Stimulated activated CD4-positive, alpha-beta T cell treated with anti-CD3 and anti-CD28 coated beads, TNF-alpha, amount 100 ng/mL, for 24 hours (primary cell): ENCODE measurements around the gene NPHP3.
A peak's percentile ranks its signal among the peaks of the same experiment; 100 is the strongest.
"Not testable (repeated sequence)": the region's sequence is repeated elsewhere in the genome, so short reads cannot be mapped to it uniquely, and the experiment has no call there.

Source experiments
- DNase-seq, 3 experiments: peaks; one replicate each; pipeline ENCODE4 v3.0.0-alpha.2; 2020; ENCODE audit warnings: low read depth in 3 of 3

The NPHP3 gene, protein sequence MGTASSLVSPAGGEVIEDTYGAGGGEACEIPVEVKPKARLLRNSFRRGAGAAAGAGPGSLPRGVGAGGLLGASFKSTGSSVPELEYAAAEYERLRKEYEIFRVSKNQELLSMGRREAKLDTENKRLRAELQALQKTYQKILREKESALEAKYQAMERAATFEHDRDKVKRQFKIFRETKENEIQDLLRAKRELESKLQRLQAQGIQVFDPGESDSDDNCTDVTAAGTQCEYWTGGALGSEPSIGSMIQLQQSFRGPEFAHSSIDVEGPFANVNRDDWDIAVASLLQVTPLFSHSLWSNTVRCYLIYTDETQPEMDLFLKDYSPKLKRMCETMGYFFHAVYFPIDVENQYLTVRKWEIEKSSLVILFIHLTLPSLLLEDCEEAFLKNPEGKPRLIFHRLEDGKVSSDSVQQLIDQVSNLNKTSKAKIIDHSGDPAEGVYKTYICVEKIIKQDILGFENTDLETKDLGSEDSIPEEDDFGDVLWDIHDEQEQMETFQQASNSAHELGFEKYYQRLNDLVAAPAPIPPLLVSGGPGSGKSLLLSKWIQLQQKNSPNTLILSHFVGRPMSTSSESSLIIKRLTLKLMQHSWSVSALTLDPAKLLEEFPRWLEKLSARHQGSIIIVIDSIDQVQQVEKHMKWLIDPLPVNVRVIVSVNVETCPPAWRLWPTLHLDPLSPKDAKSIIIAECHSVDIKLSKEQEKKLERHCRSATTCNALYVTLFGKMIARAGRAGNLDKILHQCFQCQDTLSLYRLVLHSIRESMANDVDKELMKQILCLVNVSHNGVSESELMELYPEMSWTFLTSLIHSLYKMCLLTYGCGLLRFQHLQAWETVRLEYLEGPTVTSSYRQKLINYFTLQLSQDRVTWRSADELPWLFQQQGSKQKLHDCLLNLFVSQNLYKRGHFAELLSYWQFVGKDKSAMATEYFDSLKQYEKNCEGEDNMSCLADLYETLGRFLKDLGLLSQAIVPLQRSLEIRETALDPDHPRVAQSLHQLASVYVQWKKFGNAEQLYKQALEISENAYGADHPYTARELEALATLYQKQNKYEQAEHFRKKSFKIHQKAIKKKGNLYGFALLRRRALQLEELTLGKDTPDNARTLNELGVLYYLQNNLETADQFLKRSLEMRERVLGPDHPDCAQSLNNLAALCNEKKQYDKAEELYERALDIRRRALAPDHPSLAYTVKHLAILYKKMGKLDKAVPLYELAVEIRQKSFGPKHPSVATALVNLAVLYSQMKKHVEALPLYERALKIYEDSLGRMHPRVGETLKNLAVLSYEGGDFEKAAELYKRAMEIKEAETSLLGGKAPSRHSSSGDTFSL (N-terminal part only)

DNA sequence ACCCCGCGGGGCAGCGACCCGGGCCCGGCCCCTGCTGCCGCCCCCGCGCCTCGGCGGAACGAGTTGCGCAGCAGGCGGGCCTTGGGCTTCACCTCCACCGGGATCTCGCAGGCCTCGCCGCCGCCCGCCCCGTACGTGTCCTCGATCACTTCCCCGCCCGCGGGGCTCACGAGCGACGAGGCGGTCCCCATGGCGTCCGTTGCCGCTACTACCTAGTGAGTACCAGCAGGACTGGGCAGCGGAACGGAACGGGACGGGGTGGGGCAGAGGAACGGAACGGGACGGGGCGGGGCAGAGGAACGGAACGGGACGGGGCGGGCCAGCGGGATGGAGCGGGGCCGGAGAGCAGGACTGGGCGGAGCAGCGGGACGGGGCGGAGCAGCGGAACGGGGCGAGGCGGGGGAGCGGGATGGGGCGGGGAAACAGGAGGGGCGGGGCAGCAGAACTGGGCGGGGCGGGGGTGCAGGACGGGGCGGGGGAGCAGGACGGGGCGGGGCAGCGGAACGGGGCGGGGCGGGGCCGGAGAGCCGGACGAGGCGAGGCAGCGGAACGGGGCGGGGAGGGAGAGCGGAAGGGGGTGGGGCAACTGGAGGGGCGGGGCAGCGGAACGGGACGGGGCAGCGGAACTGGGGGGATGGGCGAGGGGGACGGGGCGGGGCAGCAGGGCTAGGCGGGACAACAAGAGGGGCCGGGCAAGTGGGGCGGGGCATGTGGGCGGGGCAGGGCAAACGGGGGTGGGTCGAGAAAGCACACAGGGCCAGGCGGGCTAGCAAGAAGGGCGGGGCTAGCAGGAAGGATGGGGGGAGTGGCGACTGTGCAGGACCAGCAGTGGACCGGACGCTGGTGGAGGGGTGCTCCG, at the start of gene NPHP3:
Gene NPHP3, minus strand, starts transcription at position 245 of the 859 bp plus-strand sequence. Its CDS starts 54 bp downstream, at position 191.
- peak; percentile 94 to 97 (median 95) for DNase-seq

DNA sequence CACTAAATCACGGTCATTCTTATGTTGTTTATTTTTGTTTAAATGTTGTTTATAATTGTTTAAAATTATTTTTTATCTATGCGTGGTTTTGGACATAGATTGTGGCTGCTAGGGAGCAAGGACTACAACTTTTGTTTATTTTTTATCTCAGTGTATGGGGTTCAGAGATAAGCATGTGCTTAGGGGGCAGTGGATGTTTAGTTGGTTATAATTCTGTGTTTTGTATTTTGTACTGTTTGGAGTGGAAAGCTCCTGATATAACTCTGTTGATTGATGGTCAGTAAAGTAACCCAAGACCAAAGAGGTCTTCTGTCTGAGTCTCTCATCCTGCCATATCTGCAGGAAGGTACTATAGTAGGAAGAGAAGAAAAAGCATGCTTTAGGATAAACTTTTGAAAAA, 36.5 kb upstream of the NPHP3 start:
- DNase-seq, result no peak

DNA sequence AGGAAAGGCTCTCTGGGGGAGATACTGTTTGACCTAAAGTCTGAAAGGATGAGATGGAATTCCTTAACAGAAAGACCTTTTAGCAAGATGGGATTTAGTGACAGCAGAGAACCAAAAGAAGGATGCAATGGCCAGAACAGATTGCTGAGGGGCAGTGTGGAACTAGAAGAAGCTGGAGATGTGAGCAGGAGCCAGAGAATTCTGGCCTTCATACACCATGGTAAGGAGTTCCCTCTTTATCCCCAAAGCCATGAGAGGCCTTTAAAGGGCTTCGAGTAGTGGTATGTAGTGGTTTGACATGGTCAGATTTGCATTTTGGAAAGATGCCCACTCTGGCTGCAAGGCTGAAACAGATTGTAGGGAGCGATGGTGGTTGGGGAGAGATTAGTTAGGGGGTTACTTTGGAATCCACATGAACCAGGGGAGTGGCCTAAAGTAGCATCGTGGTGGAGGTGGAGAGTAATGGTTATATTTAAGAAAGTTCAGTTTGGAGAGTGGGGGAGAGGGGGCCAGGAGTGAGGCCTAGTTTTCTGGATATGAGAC, 34.0 kb upstream of the NPHP3 start:
- no peak for DNase-seq

DNA sequence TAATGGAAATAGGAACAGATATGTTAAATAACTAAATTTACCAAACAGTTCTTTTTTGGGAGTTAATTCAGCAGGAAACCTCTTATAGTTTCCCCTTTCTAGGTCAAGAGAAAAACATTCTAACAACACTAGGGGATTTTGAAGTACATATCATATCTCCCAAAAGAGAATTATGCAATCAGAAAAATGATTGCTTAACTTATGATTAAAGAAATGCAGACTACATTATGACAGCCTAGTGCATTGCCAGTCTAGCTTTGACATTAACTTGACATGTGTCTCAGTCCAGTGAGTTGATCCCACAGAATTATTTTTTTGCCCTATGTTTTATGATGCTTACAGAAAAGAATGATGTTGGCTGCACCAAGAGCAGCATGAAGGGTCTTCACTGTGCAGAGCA, 31.7 kb upstream of the NPHP3 start:
- no peak for DNase-seq

DNA sequence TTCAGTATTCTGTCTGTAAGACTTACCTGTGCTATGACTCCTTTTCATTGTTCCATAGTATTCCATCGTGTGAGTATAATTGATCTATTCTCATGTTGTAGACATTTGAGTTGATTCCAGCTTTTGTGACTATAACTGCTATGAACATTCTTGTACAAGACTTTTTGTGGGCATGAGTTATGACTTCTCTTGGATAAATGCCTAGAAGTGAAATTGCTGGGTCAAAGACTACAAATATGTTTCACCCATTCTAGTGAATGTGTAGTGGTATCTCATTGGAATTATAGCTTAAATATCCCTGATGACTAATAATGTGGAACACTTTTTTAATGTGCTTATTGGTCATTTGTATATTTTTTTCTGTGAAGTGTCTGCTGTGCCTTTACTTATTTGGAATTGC, 27.6 kb upstream of the NPHP3 start:
- DNase-seq, result no peak

DNA sequence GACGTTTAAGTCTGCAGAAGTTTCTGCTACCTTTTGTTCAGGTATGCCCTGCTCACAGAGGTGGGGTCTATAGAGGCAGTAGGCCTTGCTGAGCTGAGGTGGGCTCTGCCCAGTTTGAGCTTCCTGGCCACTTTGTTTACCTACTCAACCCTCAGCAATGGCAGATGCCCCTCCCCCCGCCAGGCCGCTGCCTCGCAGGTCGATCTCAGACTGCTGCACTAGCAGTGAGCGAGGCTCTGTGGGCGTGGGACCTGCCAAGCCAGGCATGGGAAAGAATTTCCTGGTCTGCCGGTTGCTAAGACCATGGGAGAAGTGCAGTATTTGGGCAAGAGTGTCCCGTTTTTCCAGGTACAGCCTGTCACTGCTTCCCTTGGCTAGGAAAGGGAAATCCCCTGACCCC, 24.5 kb upstream of the NPHP3 start:
- DNase-seq, result not testable (repeated sequence)

DNA sequence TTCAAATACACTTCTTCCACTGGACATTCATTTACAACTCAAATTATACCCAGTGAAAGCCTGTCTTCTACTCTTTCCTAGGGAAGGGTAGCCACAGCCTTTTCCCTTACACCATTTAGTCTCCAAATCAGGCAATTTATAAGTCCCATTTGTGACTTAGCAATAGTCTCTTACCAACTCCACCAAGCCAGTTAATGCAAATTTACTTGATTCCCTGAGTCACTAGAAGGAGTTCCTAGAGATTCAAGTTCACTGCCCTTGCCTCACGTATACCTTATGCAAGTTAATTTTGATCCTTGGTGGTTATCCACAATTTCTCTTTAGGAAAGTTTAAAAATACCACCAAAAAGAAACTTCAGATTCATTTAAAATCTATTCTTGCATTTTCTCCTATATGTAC, 16.1 kb upstream of the NPHP3 start:
- DNase-seq, result no peak

DNA sequence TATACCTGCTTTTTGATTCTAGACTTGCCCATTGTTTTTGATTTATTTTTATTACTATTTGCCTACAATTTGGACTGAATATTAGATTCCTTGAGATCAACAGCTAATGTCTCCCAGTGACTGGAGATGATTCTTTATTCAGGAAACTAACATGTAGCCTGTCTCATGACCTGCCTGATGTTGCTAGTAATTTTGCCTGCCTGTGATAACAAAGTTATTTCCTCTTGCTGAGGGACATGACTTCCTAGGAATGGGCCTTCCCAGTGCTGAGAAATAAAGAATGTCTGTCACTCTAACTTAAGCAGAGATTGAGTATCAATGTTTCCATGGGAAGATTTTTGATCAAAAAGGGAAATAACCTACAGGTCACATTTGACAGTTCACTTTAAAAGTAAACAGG, 13.4 kb upstream of the NPHP3 start:
- no peak for DNase-seq

DNA sequence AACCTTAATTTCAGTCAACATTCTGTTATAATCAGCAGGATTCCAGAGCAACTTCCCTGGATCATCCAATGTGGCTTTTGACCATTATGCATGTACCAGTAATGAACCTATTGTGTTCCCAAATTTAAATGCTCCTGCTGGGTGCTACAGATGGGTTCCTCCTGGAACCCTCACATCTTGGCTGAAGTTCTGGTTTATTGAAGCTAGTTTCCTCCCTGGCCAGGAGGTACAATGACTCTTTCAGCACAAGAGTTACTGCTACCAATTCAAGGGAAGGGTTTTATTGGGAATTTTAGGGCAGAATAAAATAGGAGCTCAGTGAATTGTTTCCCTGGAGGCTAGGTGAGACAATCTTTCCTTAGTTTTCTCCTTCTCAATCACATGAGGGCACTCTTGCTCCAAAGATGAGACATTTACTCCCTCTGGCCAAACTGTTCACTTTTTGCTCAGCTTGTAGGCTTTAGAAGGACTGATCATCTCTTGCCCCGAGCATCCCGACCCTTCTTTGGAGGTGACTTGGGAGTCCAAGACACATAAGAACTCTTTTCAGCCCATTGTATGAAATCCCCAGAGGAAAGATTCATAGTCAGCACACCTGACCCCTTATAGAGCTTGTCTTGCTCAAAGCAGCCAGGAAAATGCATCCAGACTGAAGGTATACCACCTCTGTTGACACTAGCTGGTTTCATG, 8.8 kb upstream of the NPHP3 start:
- DNase-seq, result no peak

DNA sequence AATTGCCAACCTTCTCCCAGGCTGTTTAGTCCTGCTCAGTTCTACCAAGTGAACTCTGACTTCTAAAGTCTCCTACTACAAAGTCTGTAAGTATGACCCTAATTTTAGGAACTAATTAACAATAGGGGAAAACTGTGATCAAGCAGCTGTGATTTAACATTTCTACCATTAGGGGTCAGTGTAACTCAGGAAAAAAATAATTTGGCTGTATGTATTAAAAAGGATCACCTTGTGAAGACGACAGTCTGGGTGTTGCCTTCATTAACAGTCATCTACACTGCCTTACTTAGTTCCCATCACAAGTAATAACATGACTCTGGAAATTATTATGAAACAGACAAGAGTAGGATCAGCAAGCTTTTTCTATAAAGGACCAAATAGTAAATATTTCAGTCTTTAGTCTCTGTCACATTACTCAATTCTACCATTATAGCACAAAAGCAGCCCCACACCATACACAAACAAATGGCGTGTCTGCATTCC, 4.2 kb upstream of the NPHP3 start:
- DNase-seq, result no peak

DNA sequence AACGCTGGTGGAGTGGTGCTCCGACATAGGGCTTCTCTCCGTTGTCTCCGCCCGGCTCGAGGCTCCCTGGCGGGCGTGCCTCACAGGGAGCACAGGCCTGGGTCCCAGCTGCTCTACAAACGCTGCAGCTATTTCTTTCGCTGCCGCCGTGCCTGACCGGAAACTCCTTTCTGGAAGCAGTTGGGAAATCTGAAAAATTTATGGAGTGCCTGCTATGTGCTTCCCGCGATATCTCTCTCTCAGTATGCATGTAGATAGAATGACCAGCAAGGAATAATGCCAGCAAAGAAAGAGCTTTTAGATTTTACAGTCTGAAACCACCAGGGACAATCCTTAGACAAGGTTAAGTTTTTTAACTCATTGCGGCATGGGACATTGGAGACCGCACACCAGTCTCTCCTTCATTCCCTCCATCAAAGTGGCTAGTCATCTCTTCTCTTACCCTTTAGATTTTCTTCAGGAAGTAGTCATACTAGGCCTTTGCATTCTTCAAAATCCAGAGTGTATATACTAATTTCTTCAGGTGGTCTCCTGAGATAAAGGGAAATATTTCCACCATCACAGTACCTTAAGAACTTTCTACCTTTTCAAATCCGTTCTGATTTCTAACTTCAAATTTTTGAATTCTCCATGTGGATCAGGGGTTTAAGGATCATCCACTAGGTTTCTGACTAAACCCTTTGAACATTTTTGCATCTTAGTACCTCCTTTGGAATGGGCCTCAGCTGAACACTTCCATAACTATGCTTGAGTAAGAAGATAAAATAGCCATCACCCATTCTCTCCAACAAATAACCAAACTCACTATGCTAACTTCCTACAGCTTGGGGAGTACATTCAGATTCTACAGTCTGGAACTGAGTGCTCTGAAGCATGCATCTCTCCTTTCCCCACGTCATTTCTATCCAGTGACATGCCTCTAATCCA, 1.1 kb upstream of the NPHP3 start:
- no peak for DNase-seq

DNA sequence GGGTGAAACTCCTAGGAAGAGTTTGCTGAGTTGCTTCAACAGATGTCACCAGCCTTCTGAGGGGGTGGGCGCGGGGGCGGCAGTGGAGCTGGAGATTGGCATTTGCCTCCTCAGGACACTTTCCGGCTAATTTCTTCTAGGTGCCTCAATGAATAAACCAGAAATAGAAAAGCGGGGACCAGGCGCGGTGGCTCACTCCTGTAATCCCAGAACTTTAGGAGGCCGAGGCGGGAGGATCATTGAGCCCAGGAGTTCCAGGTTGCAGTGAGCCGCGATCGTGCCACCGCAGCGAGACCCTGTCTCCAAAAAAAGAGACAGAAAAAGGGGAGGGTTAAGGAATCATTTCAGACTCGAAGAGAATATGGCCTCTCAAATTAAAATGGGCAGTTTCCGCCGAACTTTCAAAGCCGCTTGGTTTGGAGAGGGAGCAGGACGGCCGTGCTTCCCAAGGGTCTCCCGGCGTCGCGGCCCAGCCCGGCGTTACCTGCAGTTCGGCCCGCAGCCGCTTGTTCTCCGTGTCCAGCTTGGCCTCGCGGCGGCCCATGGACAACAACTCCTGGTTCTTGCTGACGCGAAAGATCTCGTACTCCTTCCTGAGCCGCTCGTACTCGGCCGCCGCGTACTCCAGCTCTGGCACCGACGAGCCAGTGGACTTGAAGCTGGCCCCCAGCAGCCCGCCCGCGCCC, 587 bp downstream of the NPHP3 start:
- DNase-seq, result no peak

DNA sequence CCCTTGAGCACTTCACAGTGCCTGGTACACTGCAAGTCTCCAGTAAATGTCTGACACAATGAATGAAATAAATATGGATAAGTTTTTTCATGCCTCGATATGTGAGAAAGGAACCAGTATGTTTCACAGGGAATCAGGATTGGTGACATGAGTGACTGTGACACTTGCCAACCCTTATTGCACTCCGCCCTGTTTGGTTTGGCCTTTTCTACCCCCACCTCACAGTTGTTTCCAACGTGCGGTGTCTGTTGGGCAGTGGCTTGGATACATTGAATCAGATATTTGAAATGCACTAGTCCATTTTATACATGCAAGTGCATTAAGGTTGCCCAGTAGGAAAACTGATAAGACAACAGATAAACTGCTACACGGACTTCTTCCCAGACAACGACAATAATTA, 2.0 kb downstream of the NPHP3 start:
- DNase-seq, result no peak

DNA sequence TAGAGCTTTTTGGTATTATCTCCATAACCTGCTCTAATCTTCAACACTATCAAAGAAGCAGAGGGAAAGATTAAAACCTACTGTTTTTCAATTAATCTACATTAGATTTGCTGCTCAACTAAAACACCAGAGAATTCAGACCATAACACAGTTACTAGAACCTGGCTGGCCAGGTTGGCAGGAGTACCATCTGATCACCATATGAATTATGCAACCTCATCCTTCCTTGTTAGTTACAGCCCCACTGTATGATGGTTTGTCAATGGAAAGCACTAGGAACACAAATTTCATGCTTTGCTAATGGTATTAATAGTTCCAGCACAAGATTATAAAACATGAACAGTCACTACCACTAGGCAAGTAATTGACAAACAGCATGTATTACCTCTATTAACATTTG, 5.8 kb downstream of the NPHP3 start:
- no peak for DNase-seq

DNA sequence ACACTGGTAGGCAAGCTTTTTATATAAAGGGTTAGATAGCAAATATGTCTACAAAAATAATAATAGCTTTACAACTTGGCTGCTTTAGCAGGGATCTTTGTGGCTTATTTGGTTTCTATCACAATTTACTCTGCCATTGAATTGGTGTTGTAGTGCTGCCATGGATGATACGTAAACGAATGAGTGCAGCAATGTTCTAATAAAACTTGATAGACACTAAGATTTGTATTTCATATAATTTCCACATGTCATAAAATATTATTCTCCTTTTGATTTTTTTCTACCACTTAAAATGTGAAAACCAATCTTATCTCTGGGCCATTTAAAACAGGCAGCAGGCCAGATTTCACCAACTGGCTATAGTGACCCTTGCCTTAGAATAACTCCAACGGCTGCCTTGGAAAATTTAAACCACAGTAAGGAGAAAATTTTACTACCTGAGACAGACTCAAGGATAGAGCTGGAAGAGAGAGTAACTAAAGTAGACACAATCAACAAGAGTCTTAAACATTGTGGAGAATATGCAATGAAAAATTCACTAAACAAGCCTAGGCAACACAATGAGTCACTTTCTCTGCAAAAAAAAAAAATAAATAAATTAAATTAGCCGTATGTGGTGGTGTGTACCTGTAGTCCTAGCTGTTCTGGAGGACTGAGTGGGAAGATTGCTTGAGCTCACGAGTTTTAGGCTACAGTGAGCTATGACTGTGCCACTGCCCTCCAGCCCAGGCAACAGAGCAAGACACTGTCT, 8.1 kb downstream of the NPHP3 start:
- DNase-seq, result no peak

DNA sequence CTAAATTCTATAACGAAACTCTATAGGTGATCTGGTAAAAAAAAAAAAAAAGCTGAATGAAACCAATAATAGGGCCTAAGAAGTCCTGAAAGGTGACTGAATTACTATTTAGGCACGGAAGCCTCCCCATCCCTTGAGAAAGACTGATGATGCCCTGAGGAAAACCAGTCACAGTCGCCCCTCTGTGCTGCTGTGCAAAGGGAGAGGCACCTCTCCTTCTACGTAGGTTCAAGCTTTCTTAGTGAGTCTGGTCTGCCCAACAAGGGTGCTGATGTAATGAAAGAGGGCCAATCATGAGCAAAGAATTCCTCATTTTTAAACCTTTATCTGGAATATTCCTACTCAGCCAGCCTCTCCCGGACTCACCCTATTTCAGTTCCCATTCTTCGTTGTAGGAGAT, 11.9 kb downstream of the NPHP3 start:
- no peak for DNase-seq

DNA sequence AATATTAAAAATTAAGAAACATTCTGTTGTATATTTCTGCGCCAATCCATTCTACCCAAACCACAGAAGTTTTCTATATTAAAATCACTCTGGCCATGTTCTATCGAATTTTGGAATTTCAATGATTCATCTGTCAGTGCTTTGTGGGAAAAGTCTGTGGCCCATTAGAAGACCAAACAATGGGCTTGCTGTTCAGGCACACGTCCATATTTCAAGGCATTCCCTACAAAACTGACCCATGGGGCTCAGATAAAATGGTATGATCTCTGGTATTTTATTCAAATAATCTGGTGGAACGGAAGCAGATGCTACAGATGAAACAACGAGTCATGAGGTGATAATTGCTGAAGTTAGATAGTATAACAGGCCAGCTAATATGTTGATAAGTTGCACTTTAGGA, 12.4 kb downstream of the NPHP3 start:
- DNase-seq, result no peak

DNA sequence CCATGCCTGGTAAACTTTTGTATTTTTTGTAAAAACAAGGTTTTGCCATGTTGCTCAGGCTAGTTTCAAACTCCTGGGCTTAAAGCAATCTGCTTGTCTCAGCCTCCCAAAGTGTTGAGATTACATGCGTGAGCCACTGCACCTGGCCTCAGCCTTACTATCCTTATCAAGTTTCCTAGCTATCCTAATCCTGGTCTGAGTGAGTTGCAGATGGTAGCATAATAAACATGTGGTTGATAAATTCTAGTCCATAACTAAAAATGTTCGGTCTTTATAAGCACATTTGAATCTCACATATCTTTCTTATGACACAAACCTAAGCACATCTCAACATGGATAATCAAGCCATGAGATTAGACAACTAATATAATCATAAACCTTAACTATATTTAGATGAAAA, 18.5 kb downstream of the NPHP3 start:
- no peak for DNase-seq
